A549 (cell line): ENCODE results near the gene SYT1.
A peak's percentile ranks its signal among the peaks of the same experiment; 100 is the strongest.

Experiments used
- CHD4 ChIP-seq: fragments of 200-600 bp; sonication (generic); IDR thresholded peaks from 2 replicates; pipeline ENCODE4 v1.6.1; 2016; ENCODE audit warnings: antibody characterized with exemption, mild to moderate bottlenecking, borderline replicate concordance
- CTCF ChIP-seq: fragments of >200 bp; sonication (Bioruptor Twin); formaldehyde crosslinking; IDR thresholded peaks from 3 replicates; pipeline ENCODE4 v1.5.1; 2016
- MAFK ChIP-seq: fragments of 450-650 bp; IDR thresholded peaks from 2 replicates; pipeline ENCODE4 v1.6.1; 2014; ENCODE audit not compliant: partially characterized antibody
- MAX ChIP-seq: IDR thresholded peaks from 2 replicates; pipeline ENCODE4 v1.6.1; 2012
- PBX3 ChIP-seq: IDR thresholded peaks from 2 replicates; pipeline ENCODE4 v1.6.1; 2012

- TF ChIP-seq MAX (0 out of 2 replicates have a peak, but pooled peaks have one; percentile 38), MAFK (no peak), CTCF (no peak), PBX3 (0 out of 2 replicates have a peak, but pooled peaks have one; percentile 27), CHD4 (no peak)
Measured at GRCh38 chr12:79299447-79300198, 435.0 kb downstream of the SYT1 start.
